Right hindlimb (tissue), 1 donor: ENCODE data around the gene GYG1.

Experiments used
- DNase-seq: peaks from one replicate; pipeline ENCODE4 v3.0.0-alpha.2; 2018

The GYG1 gene

DNA sequence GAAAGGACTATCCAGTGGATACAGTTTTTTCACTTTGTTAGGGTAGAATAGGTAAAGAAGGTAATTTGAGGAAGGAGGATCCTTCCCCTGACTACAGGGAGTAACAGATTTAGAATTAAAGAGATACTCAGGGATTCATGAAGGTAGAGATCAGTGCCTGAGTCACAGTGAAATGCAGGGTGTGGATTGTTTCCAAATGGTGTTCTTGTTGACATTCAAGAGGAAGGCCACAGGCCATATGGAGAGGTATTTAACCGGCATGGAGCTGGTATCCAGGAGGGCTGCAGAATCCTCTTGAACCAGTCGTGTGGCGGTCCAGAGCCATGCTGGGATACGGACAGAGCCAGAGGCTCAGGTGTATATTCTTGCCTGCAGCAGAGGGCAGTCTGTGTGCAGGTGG, 28.2 kb downstream of the GYG1 start:
- no peak for DNase-seq

DNA sequence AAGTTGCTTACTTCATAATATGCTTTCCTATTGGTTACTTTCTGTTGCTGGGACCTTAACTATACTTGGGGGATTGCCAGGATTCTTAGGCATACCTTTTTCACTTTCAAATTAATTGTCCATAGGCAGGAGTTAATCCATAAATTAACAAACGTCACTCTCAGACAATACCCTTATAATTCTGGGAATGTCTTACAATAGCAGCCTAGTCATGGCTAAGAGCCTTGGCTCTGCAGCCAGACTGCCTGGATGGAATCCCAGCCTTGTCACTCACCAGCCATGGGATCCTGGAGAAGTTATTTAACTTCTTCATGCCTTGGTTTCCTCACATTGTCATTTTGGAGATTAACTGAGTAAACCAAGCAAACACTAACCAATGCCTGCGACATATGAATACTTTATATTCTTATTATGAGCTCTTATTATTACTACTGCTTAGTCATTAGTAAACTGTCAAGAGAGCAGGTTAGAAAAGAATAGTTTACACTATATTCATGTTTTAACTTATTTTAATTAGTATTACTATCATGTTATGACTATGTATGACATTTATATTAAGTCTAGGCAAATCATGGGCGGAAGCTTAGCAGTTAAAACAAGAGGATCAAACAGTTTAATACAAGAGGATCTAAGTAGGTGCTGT, 29.0 kb downstream of the GYG1 start:
- DNase-seq, result no peak

DNA sequence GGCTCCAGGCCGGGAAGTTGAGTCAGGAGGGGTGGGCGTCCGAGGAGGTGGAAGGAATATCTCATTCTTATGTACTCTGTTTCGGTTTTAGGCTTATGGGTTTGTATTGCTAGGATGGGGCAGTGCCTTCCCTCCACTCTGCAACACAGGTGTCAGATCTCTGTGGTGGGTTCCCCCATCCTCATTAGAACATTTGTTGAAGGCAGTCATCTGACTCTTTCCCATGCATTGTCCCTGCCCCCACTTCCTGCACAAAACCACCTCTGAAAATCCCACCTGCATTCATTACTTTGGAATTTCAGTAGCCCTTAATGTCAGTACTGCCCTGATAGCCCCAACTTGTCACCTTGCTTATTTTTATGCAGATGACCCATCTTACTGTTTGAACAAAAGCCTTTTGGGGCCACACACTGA, 29.5 kb downstream of the GYG1 start:
- DNase-seq, result no peak

DNA sequence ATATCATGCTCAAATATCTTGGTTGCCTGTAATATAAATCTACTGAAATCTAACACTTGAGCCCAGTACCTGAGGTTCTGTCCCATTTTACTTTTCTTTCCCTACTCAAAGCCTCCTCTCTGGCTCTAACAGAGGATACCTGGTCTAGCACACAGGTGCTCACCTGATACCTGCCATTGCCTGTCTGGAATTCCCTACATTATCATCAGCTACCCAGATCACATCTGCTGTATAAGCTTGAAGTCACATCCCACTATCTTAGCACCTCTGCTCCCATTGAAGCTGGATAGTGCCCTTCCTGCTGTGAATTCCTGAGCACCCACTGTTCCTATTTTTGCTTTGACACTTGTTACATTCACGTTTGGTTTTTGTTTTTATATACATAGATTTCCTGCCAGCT, 30.5 kb downstream of the GYG1 start:
- no peak for DNase-seq

DNA sequence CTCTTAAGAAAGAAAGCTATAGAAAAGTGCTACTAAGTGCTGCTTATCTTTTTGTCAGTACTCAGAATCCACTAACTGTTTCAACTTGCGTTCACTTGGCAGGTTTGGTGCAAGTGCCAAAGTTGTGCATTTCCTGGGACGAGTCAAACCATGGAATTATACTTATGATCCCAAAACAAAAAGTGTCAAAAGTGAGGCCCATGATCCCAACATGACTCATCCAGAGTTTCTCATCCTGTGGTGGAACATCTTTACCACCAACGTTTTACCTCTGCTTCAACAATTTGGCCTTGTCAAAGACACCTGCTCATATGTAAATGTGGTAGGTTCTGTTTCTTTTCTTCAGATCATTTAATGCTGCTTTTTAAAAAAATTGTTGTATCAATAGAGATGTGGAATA, 32.6 kb downstream of the GYG1 start:
- DNase-seq, result no peak

DNA sequence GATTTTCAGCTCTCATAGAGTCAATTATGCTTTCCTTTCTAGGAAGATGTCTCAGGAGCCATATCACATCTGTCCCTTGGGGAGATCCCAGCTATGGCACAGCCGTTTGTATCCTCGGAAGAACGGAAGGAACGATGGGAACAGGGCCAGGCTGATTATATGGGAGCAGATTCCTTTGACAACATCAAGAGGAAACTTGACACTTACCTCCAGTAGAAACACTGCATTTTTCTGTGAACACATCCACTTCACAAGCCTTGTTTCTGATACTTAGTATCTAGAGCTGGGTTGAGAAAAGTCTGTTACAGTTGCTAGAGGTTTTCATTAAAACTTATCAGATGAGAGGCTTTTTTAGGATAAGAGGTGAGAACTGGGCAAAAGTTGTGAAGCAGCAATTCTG, 35.4 kb downstream of the GYG1 start:
- no peak for DNase-seq

DNA sequence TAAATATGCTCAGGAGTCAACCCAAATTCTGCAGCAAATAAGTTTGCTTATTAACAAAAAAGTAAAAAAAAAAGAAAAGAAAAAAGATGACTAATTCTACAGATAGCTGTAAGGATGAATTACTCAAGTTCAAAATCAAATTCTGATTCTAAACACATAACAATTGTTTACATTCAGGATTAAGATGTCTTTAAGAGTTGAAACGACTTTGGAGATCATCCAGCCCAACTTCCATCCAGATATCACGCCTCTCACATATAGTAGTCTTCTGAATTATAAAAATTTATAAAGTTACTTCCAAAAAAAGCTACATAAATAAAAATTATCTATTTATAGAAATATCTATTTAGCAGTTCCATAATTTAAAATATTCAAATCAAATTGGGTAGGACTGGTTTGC, 39.8 kb downstream of the GYG1 start:
- no peak for DNase-seq

DNA sequence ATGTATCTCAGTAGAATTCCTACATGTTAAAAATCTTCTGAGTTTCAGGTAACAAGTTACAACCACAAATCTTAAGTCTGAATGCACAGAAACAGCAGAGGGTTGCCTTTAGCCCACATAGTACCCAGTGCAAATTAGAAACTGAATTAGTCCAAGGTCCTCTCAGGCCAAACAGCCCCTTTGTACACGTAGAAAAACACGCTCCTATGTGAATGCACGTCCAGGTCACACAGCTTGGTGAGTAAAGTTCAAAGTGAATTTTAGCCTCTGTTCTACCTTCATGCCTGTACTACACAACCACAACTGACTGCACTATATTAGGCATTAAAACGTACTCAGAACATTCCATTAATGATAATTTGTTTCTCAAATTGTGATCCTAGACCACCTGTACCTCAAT, 46.3 kb downstream of the GYG1 start:
- DNase-seq, result no peak

DNA sequence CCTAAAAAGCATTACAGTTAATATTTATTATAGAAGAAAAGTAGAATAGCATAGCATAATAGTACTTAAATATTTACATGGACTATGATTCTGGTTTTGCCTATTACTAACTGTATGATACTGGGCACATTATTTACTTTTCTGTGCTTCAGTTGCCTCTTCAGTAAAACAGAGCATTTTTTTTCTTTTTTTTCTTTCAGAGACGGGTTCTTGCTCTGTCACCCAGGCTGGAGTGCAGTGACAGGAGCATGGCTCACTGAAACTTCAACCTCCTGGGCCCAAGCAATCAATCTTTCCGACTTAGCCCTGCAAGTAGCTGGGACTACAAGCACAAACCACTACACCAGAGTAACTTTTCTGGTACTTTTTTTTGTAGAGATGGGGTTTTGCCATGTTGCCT, 47.0 kb downstream of the GYG1 start:
- DNase-seq, result no peak

DNA sequence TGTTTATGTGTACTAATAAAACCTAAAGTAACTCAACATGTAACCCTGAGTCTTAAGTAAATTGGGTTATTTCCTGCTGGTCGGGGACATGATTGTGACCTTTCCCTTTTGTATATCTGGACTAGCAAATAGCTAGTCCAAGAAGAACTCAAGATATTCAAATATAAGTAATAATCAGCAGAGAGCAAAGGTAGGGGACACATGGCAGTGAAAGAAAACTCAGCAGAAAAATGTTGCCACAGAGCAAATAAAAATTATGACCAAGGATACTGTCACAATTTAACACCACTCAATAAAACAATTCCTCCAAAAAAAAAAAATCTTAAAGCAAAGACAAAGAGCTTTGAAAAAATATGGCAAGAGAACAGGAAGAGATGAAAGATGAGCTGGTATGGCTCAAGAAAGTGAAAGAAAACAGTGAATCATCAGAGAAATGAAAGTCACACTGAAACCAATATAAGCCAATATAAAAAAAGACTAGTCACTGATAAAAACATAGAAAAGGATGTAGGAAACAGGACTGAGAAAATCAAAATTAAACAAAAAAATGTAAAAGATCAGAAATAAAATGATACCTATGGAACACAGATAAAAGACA, 51.5 kb downstream of the GYG1 start:
- DNase-seq, result no peak

DNA sequence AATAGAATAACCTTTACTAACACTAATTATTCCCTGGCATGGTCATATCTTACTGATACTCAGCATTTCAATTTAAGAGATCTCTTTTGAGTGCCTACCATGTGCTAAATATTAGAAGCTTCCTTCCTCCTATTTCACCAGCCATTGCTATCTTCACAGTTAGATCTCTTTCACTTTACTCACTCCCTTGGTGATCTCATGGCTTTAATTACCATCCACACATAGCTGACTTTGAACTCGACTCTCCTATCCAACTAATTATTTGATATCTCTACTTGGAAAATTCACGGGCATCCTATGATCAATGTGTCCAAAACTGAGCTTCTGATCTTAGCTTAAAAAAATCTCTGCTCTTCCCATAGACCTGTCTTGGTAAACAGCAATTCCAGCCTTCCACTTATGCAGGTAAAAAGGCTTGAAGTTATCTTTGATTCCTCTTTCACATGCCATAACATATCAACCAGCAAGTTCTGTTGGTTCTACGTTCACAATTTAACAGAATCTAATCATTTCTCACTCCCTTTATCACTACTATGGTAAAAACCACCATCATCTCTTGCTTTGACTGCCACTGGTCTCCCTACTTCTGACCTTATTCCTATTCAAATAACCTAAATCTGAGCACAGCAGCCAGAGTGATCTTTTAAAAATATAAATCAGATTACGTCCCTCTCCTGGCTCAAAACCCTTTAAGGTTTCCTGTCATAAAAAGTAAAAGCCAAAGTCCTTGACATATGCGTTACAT, 53.2 kb downstream of the GYG1 start:
- no peak for DNase-seq

DNA sequence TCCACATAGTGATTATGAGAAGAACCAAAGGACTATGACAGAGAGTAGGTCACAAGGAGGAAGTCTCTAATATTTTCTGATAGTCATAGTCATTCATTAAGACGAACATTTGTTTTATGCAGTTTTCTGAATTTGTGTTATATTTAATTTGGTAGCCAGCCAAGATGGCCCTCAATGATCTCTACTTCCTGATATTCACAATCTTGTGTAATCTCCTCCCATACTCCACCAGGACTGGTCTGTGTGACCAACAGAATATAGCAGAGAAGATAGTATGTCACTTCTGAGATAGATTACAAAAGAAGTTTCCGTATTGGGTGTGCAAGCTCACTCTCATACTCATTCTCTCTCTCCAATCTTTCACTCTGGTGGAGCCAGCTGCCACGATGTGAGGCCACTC, 64.2 kb downstream of the GYG1 start:
- DNase-seq, result no peak

DNA sequence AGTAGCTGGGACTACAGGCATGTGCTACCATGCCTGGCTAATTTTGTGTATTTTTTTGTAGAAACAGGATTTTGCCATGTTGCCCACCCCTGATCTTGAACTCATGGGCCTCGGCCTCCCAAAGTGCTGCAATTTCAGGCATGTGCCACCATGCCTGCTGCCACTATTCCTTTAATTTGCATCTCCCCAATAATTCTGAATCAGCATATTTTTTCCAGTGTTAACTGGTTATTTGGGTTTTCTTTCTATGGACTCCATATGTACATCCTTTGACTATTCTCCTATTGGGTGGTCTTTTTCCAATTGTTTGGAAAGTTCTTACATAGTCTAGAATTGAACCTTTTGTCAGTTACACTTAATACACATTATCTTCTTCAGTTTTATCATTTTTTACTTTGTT, 66.9 kb downstream of the GYG1 start:
- DNase-seq, result no peak

DNA sequence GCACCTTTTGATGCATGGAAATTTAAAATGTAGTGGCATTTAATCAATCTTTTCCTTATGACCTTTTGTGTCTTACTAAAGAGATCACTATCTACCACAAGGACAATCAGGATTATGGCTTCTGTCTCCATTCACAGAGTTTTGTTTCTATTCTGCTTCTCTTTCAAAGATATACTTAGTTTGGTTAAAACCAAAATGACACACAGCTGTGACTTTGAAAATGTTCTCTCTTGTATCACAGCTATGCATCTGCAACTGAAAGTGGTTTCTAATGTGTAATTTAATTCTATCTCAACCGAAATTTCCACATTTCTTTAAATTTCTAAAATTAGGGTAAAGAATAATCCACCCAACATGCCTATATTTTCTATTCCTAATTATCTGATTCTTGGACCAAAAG, 67.3 kb downstream of the GYG1 start:
- DNase-seq, result no peak

DNA sequence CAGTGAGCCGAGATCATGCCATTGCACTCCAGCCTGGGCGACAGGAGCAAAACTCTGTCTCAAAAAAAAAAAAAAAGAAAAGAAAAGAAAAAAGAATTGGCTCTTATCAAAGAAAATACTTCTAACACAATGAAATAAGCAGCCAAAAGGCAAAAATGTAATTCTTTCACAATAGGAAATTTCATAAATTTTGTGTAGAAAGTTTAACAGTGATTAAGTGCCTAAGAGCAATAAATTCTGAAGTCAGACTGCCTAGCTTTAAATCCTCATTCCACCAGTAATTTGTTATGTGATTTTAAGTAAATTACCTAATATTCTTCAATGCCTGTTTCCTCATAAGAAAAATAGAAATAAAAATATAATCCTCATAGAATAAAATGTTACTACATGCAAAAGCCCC, 70.4 kb downstream of the GYG1 start:
- no peak for DNase-seq

DNA sequence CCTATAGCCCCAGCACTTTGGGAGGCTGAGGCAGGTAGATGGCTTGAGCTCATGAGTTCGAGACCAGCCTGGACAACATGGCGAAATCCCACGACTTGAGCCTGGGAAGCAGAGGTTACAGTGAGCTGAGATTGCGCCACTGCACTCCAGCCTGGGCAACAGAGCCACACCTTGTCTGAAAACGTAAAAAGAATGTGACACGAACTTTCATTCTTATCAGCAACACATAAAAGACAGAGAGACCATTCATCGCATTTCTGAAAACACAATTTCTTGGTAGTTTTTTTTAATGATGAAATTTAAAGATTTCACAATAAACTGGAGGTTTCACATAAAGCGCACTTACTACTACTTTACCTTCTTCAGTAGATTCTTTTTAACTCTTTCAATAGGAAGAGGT, 76.5 kb downstream of the GYG1 start:
- no peak for DNase-seq
